ENCODE data around the gene DUSP1. TPM values are rescaled to one million over a fixed set of nuclear protein-coding genes. Genes with fewer than 3 reads are reported as not detected.

The DUSP1 gene
- total and polyA plus RNA-seq, 10 of the 15 experiments (the other 5 are each of a cell fraction or from before 2014, with no cell fraction given): 1.4 to 6.2 (median 3.9) TPM

- no peaks in the 10 kb centered on the region for H4K20me1 ChIP-seq (ENCODE audit: control insufficient read depth, insufficient read depth)
- SMC1A ChIA-PET (ENCODE audit: uncharacterized antibody, unreplicated experiment): interaction anchor here (1.0 to 4.6 kb wide), 5 partner anchors 19 to 161 kb away, joined by 3 to 33 read pairs (median 3); partner anchors contain the start of gene ERGIC1
- peak overlapping the region; percentile 59 for H2AFZ ChIP-seq (ENCODE audit: control insufficient read depth, low read depth, low read length)
- no TSS peak for BruUV-seq (replicated peaks)
- H3K36me3 ChIP-seq (ENCODE audit: control insufficient read depth in 2 of 2, insufficient read depth in 2 of 2, low read length in 1 of 2): no peaks in the 10 kb centered on the region
- intact Hi-C loops (cut with micrococcal nuclease; ENCODE audit: unreplicated experiment): loop anchor here (1.0 to 10.0 kb wide), 7 partner anchors 36 to 658 kb away; partner anchors contain the start of genes CREBRF and ERGIC1
- in situ Hi-C loops (cut with MboI): no loop called here
- H3K27ac ChIP-seq (ENCODE audit: control insufficient read depth, insufficient read depth): peak overlapping the region; percentile 72
- 0% methylated on average over 29 of the region's 29 CpGs for WGBS (ENCODE audit: insufficient coverage, insufficient replicate concordance, low lambda C conversion rate, missing lambda C conversion rate)
- peak overlapping the region; percentile 98 for H3K4me2 ChIP-seq (ENCODE audit: control insufficient read depth, insufficient read depth)
- H3K79me2 ChIP-seq (ENCODE audit: control insufficient read depth, insufficient read depth, low read length): peaks cover 9% of the 10 kb centered on the region
- RAD21 ChIA-PET (ENCODE audit: unreplicated experiment): interaction anchor here (1.0 to 4.1 kb wide), 8 partner anchors 37 to 135 kb away, joined by 3 to 35 read pairs (median 12); no protein-coding TSS in a partner anchor
- H3K4me1 ChIP-seq (ENCODE audit: control insufficient read depth, insufficient read depth, low read length): peaks cover 28% of the 10 kb centered on the region
- H3K27me3 ChIP-seq (replicated peaks in 1 of 2; ENCODE audit: control insufficient read depth in 2 of 2, insufficient read depth in 2 of 2, low read length in 1 of 2): no peaks in the 10 kb centered on the region
- CTCF ChIA-PET: interaction anchor here (3.3 to 4.7 kb wide), 7 partner anchors 10 to 163 kb away, joined by 14 to 44 read pairs (median 24); no protein-coding TSS in a partner anchor
- H3K4me3 ChIP-seq: peak overlapping the region; percentile 73
- POLR2A ChIA-PET: interaction anchor here (1.8 to 3.9 kb wide), 3 partner anchors 37 to 79 kb away, joined by 6 to 45 read pairs (median 14); no protein-coding TSS in a partner anchor
- FAIRE-seq: no peak
- ATAC-seq: no peak
- DNase-seq (ENCODE audit: low read depth, low spot score): no peak
- peak overlapping the region; percentile 59 for H3K9ac ChIP-seq (ENCODE audit: control insufficient read depth, insufficient read depth, low read length)
- no peaks in the 10 kb centered on the region for H3K9me3 ChIP-seq (replicated peaks; ENCODE audit: control insufficient read depth, insufficient read depth, low read length)
- TF ChIP-seq CHD4 (IDR thresholded peaks at IDR 0.05) (no peak), BCLAF1 (IDR thresholded peaks at IDR 0.05) (no peak), SMC3 (IDR thresholded peaks at IDR 0.05; ENCODE audit: borderline replicate concordance, low read length) (no peak), SUPT20H (IDR thresholded peaks at IDR 0.05; ENCODE audit: borderline replicate concordance, control insufficient read depth, low read depth, low read length) (no peak), TBL1XR1 (IDR thresholded peaks at IDR 0.05; ENCODE audit: low read depth, low read length) (0 out of 2 replicates have a peak, but pooled peaks have one; percentile 8), STAT1 (conservative IDR thresholded peaks at IDR 0.05) (no peak), ZNF217 (IDR thresholded peaks at IDR 0.05) (no peak), BCL3 (IDR thresholded peaks at IDR 0.05; ENCODE audit: borderline replicate concordance, insufficient read depth, low read depth, low read length, poor library complexity, severe bottlenecking) (no peak), PAX8 (IDR thresholded peaks at IDR 0.05) (no peak), ZNF24 (IDR thresholded peaks at IDR 0.05) (0 out of 2 replicates have a peak, but pooled peaks have one; percentile 16), KLF5 (IDR thresholded peaks at IDR 0.05; ENCODE audit: partially characterized antibody) (peak; percentile 40), EGR1 (IDR thresholded peaks at IDR 0.05; ENCODE audit: borderline replicate concordance in 1 of 2, low read depth in 2 of 2, low read length in 2 of 2) (no peak), ATF7 (IDR thresholded peaks at IDR 0.05; ENCODE audit: low read depth) (no peak), YY1 (IDR thresholded peaks at IDR 0.05; ENCODE audit: low read depth, low read length) (no peak), CUX1 (IDR thresholded peaks at IDR 0.05; ENCODE audit: insufficient replicate concordance, low read depth, low read length) (no peak), NR2C1 (IDR thresholded peaks at IDR 0.05) (no peak)
Observed at GRCh38 chr5:172770374-172770674, 671 bp downstream of the DUSP1 start.

Measured in GM12878 (cell line).